ENCODE data around the gene C10orf105.

DNA sequence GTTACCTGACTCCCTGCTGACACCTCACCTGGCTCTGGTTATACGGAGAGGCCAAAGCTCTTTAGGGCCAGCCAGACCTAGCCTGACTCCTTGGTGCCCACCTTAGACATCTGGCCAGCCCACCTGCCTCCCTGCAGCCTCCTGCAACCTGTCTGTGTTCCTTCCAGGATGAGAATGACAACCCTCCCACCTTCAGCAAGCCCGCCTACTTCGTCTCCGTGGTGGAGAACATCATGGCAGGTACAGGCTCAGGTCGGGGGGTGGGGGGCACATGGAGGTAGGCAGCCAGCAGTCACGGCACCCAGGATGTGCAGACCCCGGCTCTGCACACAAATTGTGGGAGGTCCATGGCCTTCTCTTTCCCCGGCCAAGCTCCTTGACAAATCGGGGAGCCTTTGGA lies 32.1 kb downstream of the C10orf105 start:
- TF ChIP-seq, protein P1, sequence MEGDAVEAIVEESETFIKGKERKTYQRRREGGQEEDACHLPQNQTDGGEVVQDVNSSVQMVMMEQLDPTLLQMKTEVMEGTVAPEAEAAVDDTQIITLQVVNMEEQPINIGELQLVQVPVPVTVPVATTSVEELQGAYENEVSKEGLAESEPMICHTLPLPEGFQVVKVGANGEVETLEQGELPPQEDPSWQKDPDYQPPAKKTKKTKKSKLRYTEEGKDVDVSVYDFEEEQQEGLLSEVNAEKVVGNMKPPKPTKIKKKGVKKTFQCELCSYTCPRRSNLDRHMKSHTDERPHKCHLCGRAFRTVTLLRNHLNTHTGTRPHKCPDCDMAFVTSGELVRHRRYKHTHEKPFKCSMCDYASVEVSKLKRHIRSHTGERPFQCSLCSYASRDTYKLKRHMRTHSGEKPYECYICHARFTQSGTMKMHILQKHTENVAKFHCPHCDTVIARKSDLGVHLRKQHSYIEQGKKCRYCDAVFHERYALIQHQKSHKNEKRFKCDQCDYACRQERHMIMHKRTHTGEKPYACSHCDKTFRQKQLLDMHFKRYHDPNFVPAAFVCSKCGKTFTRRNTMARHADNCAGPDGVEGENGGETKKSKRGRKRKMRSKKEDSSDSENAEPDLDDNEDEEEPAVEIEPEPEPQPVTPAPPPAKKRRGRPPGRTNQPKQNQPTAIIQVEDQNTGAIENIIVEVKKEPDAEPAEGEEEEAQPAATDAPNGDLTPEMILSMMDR (IDR thresholded peaks at IDR 0.05), result no peak
- TF ChIP-seq POLR2A (IDR thresholded peaks at IDR 0.05), result no peak

Data from heart left ventricle (tissue), 13 donors.